Mammary epithelial cell (primary cell): ENCODE results near the gene MACROD1.

Experiments
- EZH2 ChIP-seq: IDR thresholded peaks from 2 replicates; pipeline ENCODE4 v1.6.1; 2012; ENCODE audit warnings: low read length, inconsistent platforms, borderline replicate concordance
- TF ChIP-seq, protein P1 (sequence below), 2 donors: IDR thresholded peaks in 1 of 2; conservative IDR thresholded peaks in 1 of 2; 2 replicates each; pipeline ENCODE4 v1.5.1; 2011 to 2012; ENCODE audit warnings: inconsistent platforms in 2 of 2, low read length in 2 of 2, mild to moderate bottlenecking in 2 of 2, control low read depth in 1 of 2, low read depth in 1 of 2; ENCODE audit not compliant: insufficient read depth in 1 of 2; ENCODE audit errors: extremely low read depth in 1 of 2

DNA sequence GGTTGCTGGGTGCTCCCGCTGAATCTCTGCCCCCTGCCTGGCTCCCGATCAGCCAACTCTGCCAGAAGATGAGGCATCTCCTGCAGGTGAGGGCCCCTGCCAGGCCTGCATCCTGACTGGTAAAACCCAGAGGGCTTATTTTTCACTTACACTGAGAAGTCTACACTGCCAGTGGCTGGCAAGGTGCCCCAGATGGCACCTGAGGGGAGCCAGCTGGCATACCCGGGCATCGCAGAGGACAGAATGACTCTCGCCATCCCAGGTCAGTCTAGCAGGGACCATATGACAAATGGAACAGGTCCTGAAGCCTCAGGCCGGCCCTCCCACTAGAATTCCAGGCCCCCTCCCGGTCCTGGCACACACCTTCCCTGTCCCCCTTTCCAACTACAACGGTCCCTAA is 30.9 kb downstream of the MACROD1 start:
- TF ChIP-seq, protein P1, sequence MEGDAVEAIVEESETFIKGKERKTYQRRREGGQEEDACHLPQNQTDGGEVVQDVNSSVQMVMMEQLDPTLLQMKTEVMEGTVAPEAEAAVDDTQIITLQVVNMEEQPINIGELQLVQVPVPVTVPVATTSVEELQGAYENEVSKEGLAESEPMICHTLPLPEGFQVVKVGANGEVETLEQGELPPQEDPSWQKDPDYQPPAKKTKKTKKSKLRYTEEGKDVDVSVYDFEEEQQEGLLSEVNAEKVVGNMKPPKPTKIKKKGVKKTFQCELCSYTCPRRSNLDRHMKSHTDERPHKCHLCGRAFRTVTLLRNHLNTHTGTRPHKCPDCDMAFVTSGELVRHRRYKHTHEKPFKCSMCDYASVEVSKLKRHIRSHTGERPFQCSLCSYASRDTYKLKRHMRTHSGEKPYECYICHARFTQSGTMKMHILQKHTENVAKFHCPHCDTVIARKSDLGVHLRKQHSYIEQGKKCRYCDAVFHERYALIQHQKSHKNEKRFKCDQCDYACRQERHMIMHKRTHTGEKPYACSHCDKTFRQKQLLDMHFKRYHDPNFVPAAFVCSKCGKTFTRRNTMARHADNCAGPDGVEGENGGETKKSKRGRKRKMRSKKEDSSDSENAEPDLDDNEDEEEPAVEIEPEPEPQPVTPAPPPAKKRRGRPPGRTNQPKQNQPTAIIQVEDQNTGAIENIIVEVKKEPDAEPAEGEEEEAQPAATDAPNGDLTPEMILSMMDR (conservative IDR thresholded peaks at IDR 0.05 in 1 of 2, IDR thresholded peaks at IDR 0.05 in 1 of 2; ENCODE audit: extremely low read depth in 1 of 2, insufficient read depth in 1 of 2, low read depth in 1 of 2, low read length in 2 of 2): no peak
- TF ChIP-seq EZH2: no peak
